Epithelial cell of esophagus (primary cell): ENCODE measurements around the gene ADAMTS20.

Source experiments
- DNase-seq: peaks from one replicate; pipeline ENCODE4 v3.0.0; 2010; ENCODE audit warnings: low read depth
- H3K4me3 ChIP-seq: 2 replicates; pipeline ENCODE4 v1.5.1; 2011; ENCODE audit warnings: mild to moderate bottlenecking, low read length, control low read depth
- TF ChIP-seq, protein P1 (sequence below): IDR thresholded peaks from 2 replicates; pipeline ENCODE4 v1.5.1; 2011; ENCODE audit warnings: low read depth, mild to moderate bottlenecking, low read length, control low read depth, inconsistent platforms; ENCODE audit not compliant: insufficient read depth; ENCODE audit errors: missing control alignments

ADAMTS20 gene

DNA sequence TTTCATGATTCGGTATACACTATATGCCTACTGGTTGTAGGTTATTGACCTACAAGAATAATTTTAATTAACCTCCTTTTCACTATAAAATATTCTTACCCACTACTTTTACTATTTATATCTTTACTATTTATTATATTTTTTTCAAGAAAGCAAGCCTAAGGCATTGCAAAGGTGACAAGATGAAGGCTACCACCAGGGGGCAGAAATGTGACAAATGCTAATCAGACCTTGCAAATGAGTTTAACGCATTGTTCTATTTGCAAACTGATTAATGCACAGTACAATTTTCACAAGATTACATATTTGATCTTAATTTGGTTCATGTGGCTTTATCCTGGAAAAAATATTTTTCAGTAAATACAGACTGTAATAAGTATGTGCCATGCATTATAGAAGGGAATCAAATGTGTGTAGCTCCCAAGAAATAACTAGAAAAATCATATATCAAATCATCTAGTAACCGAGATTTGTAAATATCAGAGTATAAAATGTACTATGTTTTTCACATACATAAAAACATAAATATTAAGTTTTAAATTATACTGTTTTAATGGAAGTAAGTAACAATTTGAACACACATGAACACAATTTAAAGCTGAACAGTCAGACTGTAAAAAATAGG, 107.0 kb downstream of the ADAMTS20 start:
- peak; percentile 74 for DNase-seq
- H3K4me3 ChIP-seq, result no peak overlapping the region
- TF ChIP-seq, protein P1, sequence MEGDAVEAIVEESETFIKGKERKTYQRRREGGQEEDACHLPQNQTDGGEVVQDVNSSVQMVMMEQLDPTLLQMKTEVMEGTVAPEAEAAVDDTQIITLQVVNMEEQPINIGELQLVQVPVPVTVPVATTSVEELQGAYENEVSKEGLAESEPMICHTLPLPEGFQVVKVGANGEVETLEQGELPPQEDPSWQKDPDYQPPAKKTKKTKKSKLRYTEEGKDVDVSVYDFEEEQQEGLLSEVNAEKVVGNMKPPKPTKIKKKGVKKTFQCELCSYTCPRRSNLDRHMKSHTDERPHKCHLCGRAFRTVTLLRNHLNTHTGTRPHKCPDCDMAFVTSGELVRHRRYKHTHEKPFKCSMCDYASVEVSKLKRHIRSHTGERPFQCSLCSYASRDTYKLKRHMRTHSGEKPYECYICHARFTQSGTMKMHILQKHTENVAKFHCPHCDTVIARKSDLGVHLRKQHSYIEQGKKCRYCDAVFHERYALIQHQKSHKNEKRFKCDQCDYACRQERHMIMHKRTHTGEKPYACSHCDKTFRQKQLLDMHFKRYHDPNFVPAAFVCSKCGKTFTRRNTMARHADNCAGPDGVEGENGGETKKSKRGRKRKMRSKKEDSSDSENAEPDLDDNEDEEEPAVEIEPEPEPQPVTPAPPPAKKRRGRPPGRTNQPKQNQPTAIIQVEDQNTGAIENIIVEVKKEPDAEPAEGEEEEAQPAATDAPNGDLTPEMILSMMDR, result peak; percentile 86

DNA sequence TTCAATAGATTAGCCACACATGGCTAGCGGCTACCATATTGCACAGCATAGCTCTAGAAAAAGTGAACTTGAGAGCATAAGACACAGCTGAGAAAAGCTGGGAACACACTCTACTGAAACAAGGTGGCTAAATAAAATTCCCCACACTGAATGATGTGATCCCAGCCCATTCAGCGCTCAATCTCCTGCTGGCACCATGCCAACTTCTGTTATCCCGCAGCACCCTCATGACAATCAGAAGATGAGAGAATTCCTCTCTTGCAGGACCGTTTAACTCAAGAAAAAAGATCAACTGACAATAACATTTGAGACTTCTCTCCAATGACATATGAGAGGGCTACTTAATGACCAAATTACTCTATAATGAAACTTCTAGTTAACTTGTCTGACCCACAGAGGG, 115.4 kb downstream of the ADAMTS20 start:
- DNase-seq, result no peak
- no peak overlapping the region for H3K4me3 ChIP-seq
- TF ChIP-seq, protein P1, result no peak

DNA sequence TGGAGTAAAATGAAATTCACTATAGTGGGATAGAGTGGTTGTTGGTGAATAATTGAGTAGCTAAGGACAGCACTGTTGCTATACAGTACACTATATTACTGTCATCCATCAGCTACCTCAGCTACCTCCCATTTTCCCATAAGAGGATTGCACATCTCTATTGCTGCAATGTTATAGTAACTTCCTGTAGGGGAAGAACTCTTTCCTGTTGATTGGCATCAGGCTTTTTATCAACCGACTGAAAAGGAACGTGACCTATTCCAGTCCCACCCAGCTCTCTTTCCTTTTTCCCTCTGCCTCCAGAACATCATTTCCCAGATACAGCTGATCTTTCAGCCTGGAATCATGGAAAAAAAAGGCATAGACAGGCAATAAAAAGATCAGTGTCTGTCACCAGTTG, 117.4 kb downstream of the ADAMTS20 start:
- no peak overlapping the region for H3K4me3 ChIP-seq
- TF ChIP-seq, protein P1, result no peak
- no peak for DNase-seq

DNA sequence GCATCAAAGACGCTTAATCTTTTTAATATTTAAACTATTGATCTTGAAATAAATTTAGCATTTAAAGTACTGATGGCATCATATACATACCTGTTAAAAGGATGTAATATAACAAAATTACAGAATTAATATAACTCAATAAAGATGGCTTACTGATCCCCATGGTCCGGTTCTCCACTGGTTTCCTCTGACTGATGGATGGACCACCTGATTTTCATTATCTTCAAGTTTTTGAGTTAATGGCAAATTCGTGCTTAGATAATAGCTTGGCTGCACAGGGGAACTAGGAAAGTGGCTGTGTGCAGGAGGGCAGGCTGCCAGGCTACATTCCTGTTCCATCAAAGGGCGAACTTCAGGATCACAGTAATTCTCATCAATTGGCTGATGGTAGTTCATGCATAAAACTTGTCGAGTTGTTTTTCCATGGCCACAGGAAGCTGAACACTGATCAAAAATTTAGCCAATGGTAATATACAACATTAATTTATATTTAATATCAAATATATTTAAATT, 123.9 kb downstream of the ADAMTS20 start:
- DNase-seq, result no peak
- TF ChIP-seq, protein P1, result no peak
- no peak overlapping the region for H3K4me3 ChIP-seq

DNA sequence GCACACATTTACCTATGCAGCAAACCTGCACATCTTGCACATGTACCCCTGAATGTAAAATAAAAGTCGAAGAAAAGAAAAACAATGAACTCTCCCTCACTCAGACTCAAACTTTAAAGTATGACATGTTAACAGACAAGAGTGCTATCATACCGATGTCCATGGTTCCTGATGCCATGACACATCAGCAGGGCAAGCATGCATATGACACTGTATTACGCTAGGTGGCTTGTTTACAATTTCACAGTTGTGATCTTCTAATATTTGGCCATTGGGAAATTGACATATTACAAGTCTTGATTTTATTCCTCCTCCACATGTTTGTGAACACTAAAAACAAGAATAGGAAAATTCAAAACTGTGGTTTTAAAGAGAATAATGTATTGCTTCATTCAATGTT, 126.6 kb downstream of the ADAMTS20 start:
- H3K4me3 ChIP-seq, result no peak overlapping the region
- DNase-seq, result no peak
- TF ChIP-seq, protein P1, result no peak

DNA sequence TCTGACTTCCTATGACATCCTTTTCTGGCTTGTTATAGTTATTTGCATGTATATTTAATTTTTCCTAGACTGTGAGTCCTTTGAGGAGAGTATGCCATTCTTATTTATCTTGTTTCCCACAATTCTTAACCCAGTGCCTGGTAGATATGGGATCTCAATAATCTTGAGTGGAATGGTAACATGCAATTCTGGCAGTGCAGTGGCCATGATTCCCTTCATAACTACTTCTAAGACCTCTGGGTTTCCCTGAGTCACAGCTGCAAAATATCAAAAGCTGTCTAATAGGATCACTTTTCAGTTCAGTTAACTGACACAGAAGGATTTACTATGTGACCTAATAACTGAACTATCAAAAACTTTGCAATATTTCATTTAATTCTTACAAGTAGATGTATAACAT, 135.0 kb downstream of the ADAMTS20 start:
- no peak overlapping the region for H3K4me3 ChIP-seq

More for the DNA sequence above, 135.0 kb downstream of the ADAMTS20 start:
- no peak for DNase-seq
- TF ChIP-seq, protein P1, result no peak
